SK-N-SH (cell line): ENCODE measurements around the gene EZR. TPM values are rescaled to one million over a fixed set of nuclear protein-coding genes. Genes with fewer than 3 reads are reported as not detected.

Source experiments
- CTCF ChIA-PET: fragments of 300-600, 350-600 bp; formaldehyde crosslinking; extraction: SDS; loops from one replicate; lab custom pipeline; 2021; lab: Yijun Ruan, JAX
- POLR2A ChIA-PET: fragments of 350-600 bp; sonication (Branson Sonifier 250); formaldehyde crosslinking; extraction: SDS; loops from one replicate; lab custom pipeline; 2020; ENCODE audit warnings: antibody characterized with exemption, inconsistent platforms; lab: Yijun Ruan, JAX
- DNase-seq: peaks from one replicate; pipeline ENCODE4 v3.0.0; 2012
- H2AFZ ChIP-seq: fragments of 200-600 bp; sonication (generic); 2 replicates; pipeline ENCODE4 v1.8.1; 2016; ENCODE audit warnings: antibody characterized with exemption, mild to moderate bottlenecking, low read depth
- H3F3A ChIP-seq: fragments of 200-600 bp; sonication (generic); replicated peaks from 2 replicates; pipeline ENCODE3; 2016; ENCODE audit warnings: antibody characterized with exemption, mild to moderate bottlenecking; ENCODE audit not compliant: insufficient read depth
- H3K27ac ChIP-seq, 2 experiments: fragments of 200-500 bp in 1 of 2; fragments of 200-600 bp in 1 of 2; sonication (Bioruptor generic) in 1 of 2; sonication (generic), shearing (Covaris generic) in 1 of 2; 2 replicates each; pipeline versions ENCODE4 v1.5.1 to v1.6.1; 2014 to 2016; ENCODE audit warnings: low read depth in 2 of 2, inconsistent platforms in 1 of 2, low read length in 1 of 2, mild to moderate bottlenecking in 1 of 2, mixed read lengths in 1 of 2
- H3K27me3 ChIP-seq: fragments of 200-600 bp; sonication (generic), shearing (Covaris generic); 2 replicates; pipeline ENCODE4 v1.6.1; 2016; ENCODE audit warnings: mixed run types; ENCODE audit not compliant: insufficient read depth
- H3K36me3 ChIP-seq, 2 experiments: fragments of 200-500 bp in 1 of 2; fragments of 200-600 bp in 1 of 2; sonication (Bioruptor generic) in 1 of 2; sonication (generic) in 1 of 2; replicated peaks in 1 of 2; 2 replicates each; pipeline versions ENCODE3 to v1.5.1; 2014 to 2016; ENCODE audit warnings: low read length in 1 of 2, mild to moderate bottlenecking in 1 of 2; ENCODE audit not compliant: insufficient read depth in 2 of 2, control insufficient read depth in 1 of 2
- H3K4me1 ChIP-seq, 2 experiments: fragments of 200-500 bp in 1 of 2; fragments of 200-600 bp in 1 of 2; sonication (Bioruptor generic) in 1 of 2; sonication (generic), shearing (Covaris generic) in 1 of 2; 2 replicates each; pipeline versions ENCODE4 v1.5.1 to v1.6.1; 2014 to 2016; ENCODE audit warnings: low read depth in 1 of 2, low read length in 1 of 2, mixed run types in 1 of 2; ENCODE audit not compliant: insufficient read depth in 2 of 2, control insufficient read depth in 1 of 2
- H3K4me2 ChIP-seq: fragments of 200-600 bp; sonication (generic), shearing (Covaris generic); 2 replicates; pipeline ENCODE4 v1.6.1; 2017; ENCODE audit warnings: mixed run types
- H3K4me3 ChIP-seq, 2 experiments: fragments of 200-500 bp in 1 of 2; fragments of 200-600 bp in 1 of 2; sonication (Bioruptor generic) in 1 of 2; sonication (generic), shearing (Covaris generic) in 1 of 2; 2 replicates each; pipeline versions ENCODE4 v1.5.1 to v1.8.1; 2014 to 2016; ENCODE audit warnings: low read depth in 2 of 2, inconsistent platforms in 1 of 2, low read length in 1 of 2, mild to moderate bottlenecking in 1 of 2, mixed read lengths in 1 of 2, moderate library complexity in 1 of 2
- H3K79me2 ChIP-seq: fragments of 200-600 bp; sonication (generic); 2 replicates; pipeline ENCODE4 v1.8.1; 2017; ENCODE audit warnings: mild to moderate bottlenecking; ENCODE audit not compliant: insufficient read depth
- H3K9ac ChIP-seq: fragments of 200-600 bp; sonication (generic); 2 replicates; pipeline ENCODE4 v1.6.1; 2017; ENCODE audit warnings: mixed run types
- H3K9me2 ChIP-seq: fragments of 200-600 bp; sonication (generic); 2 replicates; pipeline ENCODE4 v1.6.1; 2017; ENCODE audit warnings: mixed run types
- H3K9me3 ChIP-seq: fragments of 200-600 bp; sonication (generic); 2 replicates; pipeline ENCODE4 v1.6.1; 2017; ENCODE audit warnings: mixed run types, mild to moderate bottlenecking, moderate library complexity
- H4K20me1 ChIP-seq: fragments of 200-600 bp; sonication (generic); 2 replicates; pipeline ENCODE4 v1.6.1; 2017; ENCODE audit warnings: mild to moderate bottlenecking, mixed run types; ENCODE audit not compliant: insufficient read depth
- CHD2 ChIP-seq: fragments of 150-350 bp; IDR thresholded peaks from 2 replicates; pipeline ENCODE4 v1.6.1; 2018; ENCODE audit warnings: low read length; ENCODE audit not compliant: partially characterized antibody
- ELF1 ChIP-seq: IDR thresholded peaks from 2 replicates; pipeline ENCODE4 v1.4.0; 2012
- EZH2phosphoT487 ChIP-seq: fragments of 200-600 bp; sonication (generic); IDR thresholded peaks from 2 replicates; pipeline ENCODE4 v1.6.1; 2017; ENCODE audit warnings: low read depth, mixed run types, mild to moderate bottlenecking, antibody characterized with exemption, moderate library complexity, borderline replicate concordance
- FOSL2 ChIP-seq: IDR thresholded peaks from 2 replicates; pipeline ENCODE4 v1.4.0; 2012; ENCODE audit warnings: low read depth, mild to moderate bottlenecking, moderate library complexity, borderline replicate concordance
- FOXM1 ChIP-seq: IDR thresholded peaks from 2 replicates; pipeline ENCODE4 v1.4.0; 2012; ENCODE audit warnings: low read depth, mild to moderate bottlenecking
- GABPA ChIP-seq: IDR thresholded peaks from 2 replicates; pipeline ENCODE4 v1.4.0; 2012; ENCODE audit warnings: low read depth, mild to moderate bottlenecking
- IRF3 ChIP-seq: fragments of 150-350 bp; IDR thresholded peaks from 2 replicates; pipeline ENCODE4 v1.6.1; 2016; ENCODE audit warnings: mild to moderate bottlenecking, low read depth, low read length
- JUND ChIP-seq: IDR thresholded peaks from 2 replicates; pipeline ENCODE4 v1.4.0; 2012
- MAX ChIP-seq: IDR thresholded peaks from 2 replicates; pipeline ENCODE4 v1.4.0; 2012; ENCODE audit warnings: low read depth
- MEF2A ChIP-seq: IDR thresholded peaks from 2 replicates; pipeline ENCODE4 v1.4.0; 2012; ENCODE audit warnings: low read depth, borderline replicate concordance
- MXI1 ChIP-seq: IDR thresholded peaks from 2 replicates; pipeline ENCODE4 v1.6.1; 2012; ENCODE audit warnings: mild to moderate bottlenecking, low read depth, low read length, improper control_type of control experiment
- NRF1 ChIP-seq: IDR thresholded peaks from 2 replicates; pipeline ENCODE4 v1.6.1; 2012; ENCODE audit warnings: low read depth, mild to moderate bottlenecking, low read length
- POLR2AphosphoS5 ChIP-seq: IDR thresholded peaks from 2 replicates; pipeline ENCODE4 v1.6.1; 2012; ENCODE audit warnings: low read depth, low read length
- SIN3A ChIP-seq: IDR thresholded peaks from 2 replicates; pipeline ENCODE4 v1.6.1; 2012; ENCODE audit warnings: low read depth, mild to moderate bottlenecking, low read length, moderate library complexity, borderline replicate concordance
- TAF1 ChIP-seq: IDR thresholded peaks from 2 replicates; pipeline ENCODE4 v1.6.1; 2012; ENCODE audit warnings: low read depth, mild to moderate bottlenecking, low read length, moderate library complexity, borderline replicate concordance
- TCF12 ChIP-seq: IDR thresholded peaks from 2 replicates; pipeline ENCODE4 v1.4.0; 2012
- TEAD4 ChIP-seq: IDR thresholded peaks from 2 replicates; pipeline ENCODE4 v1.4.0; 2012; ENCODE audit warnings: mild to moderate bottlenecking, borderline replicate concordance; ENCODE audit not compliant: insufficient read depth
- WGBS: methylation state at CpG from one replicate; pipeline ENCODE4 v1.1.6; 2017; ENCODE audit warnings: low lambda C conversion rate; 5-methylcytosine and 5-hydroxymethylcytosine counted together
- polyA plus RNA-seq, 3 experiments: library from polyadenylated mRNA; depleted of rRNA; stranded (reverse); fragments of >200 nt; gene quantifications; 2 replicates each; pipeline ENCODE4 v1.2.3, GENCODE V29; 2012

Gene EZR
- polyA plus RNA-seq, 1 of the 3 experiments (the other 2 are of a cell fraction), result 92.0 TPM

GRCh38 chr6:158818581-158819212 lies 471 bp downstream of the EZR start:
- peaks cover 20 to 25% of the 10 kb centered on the region in 2 experiments; a peak in 2 of 4 replicates for H3K4me1 ChIP-seq
- no peaks in the 10 kb centered on the region for H3K9me2 ChIP-seq
- 3% methylated on average over 20 of the region's 63 CpGs for WGBS
- ChIA-PET POLR2A (interaction anchor here (0.6 to 1.3 kb wide), 6 partner anchors 13 to 66 kb away, joined by 3 to 5 read pairs (median 4); no protein-coding TSS in a partner anchor), CTCF (interaction anchor here (0.6 to 1.2 kb wide), 3 partner anchors 17 to 162 kb away, joined by 3 to 4 read pairs (median 4); no protein-coding TSS in a partner anchor)
- H3K27ac ChIP-seq, result peak overlapping the region; percentile 78 to 83
- TF ChIP-seq ELF1 (no peak), SIN3A (0 out of 2 replicates have a peak, but pooled peaks have one; percentile 3)
- H4K20me1 ChIP-seq, result peaks cover 31% of the 10 kb centered on the region; the same call in 1 of the 2 replicates
- H3K36me3 ChIP-seq, result peaks cover 0 to 4% of the 10 kb centered on the region in 2 experiments
- DNase-seq, result peak; percentile 81
- H3K79me2 ChIP-seq, result peaks cover 43% of the 10 kb centered on the region
- H3K9me3 ChIP-seq, result no peaks in the 10 kb centered on the region
- no peaks in the 10 kb centered on the region for H3K27me3 ChIP-seq
- no peaks in the 10 kb centered on the region for H3F3A ChIP-seq
- no peak overlapping the region for H2AFZ ChIP-seq
- H3K4me2 ChIP-seq, result peak overlapping the region; percentile 68; the same call in 1 of the 2 replicates
- peak overlapping the region; percentile 76 to 79 for H3K4me3 ChIP-seq
- peak overlapping the region; percentile 84 for H3K9ac ChIP-seq

- H3K9me3 ChIP-seq, result no peaks in the 10 kb centered on the region; the same call in 1 of the 2 replicates
- H3K4me2 ChIP-seq, result peak overlapping the region; percentile 90
- peaks cover 24 to 25% of the 10 kb centered on the region in 2 experiments; a peak in 2 of 4 replicates for H3K4me1 ChIP-seq
- ChIA-PET POLR2A (interaction anchor here (1.0 kb wide), 1 partner anchor 63 kb away, joined by 3 read pairs; no protein-coding TSS in a partner anchor), CTCF (interaction anchor here (1.2 kb wide), 1 partner anchor 153 kb away, joined by 5 read pairs; no protein-coding TSS in a partner anchor)
- no peak overlapping the region for H2AFZ ChIP-seq
- no peaks in the 10 kb centered on the region for H3F3A ChIP-seq
- no peaks in the 10 kb centered on the region for H3K9me2 ChIP-seq
- H3K27me3 ChIP-seq, result no peaks in the 10 kb centered on the region
- peak; percentile 60 for TF ChIP-seq MAX
- TF ChIP-seq EZH2phosphoT487, result no peak
- no peak for TF ChIP-seq IRF3
- peak; percentile 60; the same call in 1 of the 2 replicates for TF ChIP-seq SIN3A
- TF ChIP-seq MXI1, result no peak
- no peak for TF ChIP-seq FOXM1
- TF ChIP-seq TEAD4, result no peak
- no peak for TF ChIP-seq GABPA
- TF ChIP-seq TCF12, result no peak
- peak; percentile 83 for TF ChIP-seq POLR2AphosphoS5
- peak; percentile 47 for TF ChIP-seq JUND
- peak; percentile 71 for TF ChIP-seq FOSL2
- TF ChIP-seq CHD2, result no peak
- no peak for TF ChIP-seq MEF2A
- peak; percentile 74; the same call in 1 of the 2 replicates for TF ChIP-seq TAF1
- no peak for TF ChIP-seq NRF1
- peaks cover 51% of the 10 kb centered on the region for H3K79me2 ChIP-seq
- DNase-seq, result peak; percentile 93
- peak overlapping the region; percentile 76 to 79 for H3K4me3 ChIP-seq
- peak overlapping the region; percentile 78 to 83 for H3K27ac ChIP-seq
- H4K20me1 ChIP-seq, result peaks cover 37% of the 10 kb centered on the region
- H3K9ac ChIP-seq, result peak overlapping the region; percentile 84
- WGBS, result 4% methylated on average over 18 of the region's 61 CpGs
- peaks cover 4 to 9% of the 10 kb centered on the region in 2 experiments for H3K36me3 ChIP-seq
These were observed 1.2 kb downstream of the EZR start for GRCh38 chr6:158817728-158818580.
